GM10248 (cell line): ENCODE data around the gene UPK2.
A peak's percentile ranks its signal among the peaks of the same experiment; 100 is the strongest.
"Not testable (repeated sequence)": the region's sequence is repeated elsewhere in the genome, so short reads cannot be mapped to it uniquely, and the experiment has no call there.

ENCODE experiments used
- CTCF ChIA-PET: fragments of 300-600 bp; sonication (Branson Sonifier 250); formaldehyde crosslinking; extraction: SDS; loops from one replicate; lab custom pipeline; 2021; ENCODE audit warnings: antibody characterized with exemption; lab: Yijun Ruan, JAX
- POLR2A ChIA-PET: fragments of 350-650 bp; sonication (Branson Sonifier 250); formaldehyde crosslinking; extraction: SDS; loops from one replicate; lab custom pipeline; 2020; ENCODE audit warnings: antibody characterized with exemption; lab: Yijun Ruan, JAX
- DNase-seq: peaks from one replicate; pipeline ENCODE4 v3.0.0; 2012; ENCODE audit errors: extremely low spot score
- TF ChIP-seq, protein P1 (sequence below): IDR thresholded peaks from 2 replicates; pipeline ENCODE4 v1.5.1; 2012; ENCODE audit warnings: mild to moderate bottlenecking, low read depth; ENCODE audit errors: extremely low read depth, missing control alignments, control extremely low read depth

UPK2 gene

DNA sequence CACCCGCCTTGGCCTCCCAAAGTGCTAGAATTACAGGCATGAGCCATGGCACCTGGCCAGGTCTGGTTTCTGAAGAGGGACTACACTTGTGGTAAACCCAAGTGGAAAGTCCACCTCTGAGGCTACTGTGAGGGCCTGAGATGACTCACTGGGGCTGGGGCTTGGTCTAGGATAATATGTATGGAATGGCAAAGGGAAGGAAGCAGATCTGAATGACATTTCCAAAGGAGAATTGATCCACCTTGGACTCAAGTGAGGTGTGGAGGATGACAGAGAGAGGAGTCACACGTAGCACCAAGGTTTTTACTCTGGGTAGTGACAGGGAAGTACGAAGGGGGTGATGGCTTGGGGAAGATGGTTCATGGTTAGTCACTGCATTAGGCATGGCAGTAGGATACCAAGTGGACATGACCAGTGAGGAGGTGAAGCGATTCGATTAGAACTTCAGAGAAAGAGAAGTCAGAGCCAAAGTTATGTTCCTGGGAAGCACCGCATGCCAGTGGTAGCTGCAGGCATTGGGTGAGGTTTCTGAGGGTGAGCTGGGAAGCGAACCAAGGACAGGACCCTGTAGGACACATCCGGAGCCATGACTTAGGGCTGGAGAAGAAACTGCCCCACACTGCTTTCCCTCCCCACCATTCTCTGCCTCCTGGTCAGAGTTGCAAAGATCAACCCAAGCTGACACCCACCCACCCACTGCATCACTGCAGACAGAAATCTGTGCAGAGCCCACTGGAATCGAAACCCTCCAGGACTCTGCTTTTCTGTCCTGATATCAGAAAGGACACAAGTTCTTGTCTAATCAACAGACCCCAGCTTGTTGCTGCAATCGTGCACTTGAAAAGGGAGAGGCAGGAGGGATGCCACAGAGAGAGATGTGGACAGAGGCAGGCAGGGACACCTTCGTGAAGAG lies 17.4 kb upstream of the UPK2 start:
- TF ChIP-seq, protein P1, sequence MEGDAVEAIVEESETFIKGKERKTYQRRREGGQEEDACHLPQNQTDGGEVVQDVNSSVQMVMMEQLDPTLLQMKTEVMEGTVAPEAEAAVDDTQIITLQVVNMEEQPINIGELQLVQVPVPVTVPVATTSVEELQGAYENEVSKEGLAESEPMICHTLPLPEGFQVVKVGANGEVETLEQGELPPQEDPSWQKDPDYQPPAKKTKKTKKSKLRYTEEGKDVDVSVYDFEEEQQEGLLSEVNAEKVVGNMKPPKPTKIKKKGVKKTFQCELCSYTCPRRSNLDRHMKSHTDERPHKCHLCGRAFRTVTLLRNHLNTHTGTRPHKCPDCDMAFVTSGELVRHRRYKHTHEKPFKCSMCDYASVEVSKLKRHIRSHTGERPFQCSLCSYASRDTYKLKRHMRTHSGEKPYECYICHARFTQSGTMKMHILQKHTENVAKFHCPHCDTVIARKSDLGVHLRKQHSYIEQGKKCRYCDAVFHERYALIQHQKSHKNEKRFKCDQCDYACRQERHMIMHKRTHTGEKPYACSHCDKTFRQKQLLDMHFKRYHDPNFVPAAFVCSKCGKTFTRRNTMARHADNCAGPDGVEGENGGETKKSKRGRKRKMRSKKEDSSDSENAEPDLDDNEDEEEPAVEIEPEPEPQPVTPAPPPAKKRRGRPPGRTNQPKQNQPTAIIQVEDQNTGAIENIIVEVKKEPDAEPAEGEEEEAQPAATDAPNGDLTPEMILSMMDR, result no peak
- DNase-seq, result no peak
- CTCF ChIA-PET, result interaction anchor here (1.5 to 2.4 kb wide), 4 partner anchors 8 to 249 kb away, joined by 5 to 13 read pairs (median 7); no protein-coding TSS in a partner anchor
- POLR2A ChIA-PET, result no interaction called here

DNA sequence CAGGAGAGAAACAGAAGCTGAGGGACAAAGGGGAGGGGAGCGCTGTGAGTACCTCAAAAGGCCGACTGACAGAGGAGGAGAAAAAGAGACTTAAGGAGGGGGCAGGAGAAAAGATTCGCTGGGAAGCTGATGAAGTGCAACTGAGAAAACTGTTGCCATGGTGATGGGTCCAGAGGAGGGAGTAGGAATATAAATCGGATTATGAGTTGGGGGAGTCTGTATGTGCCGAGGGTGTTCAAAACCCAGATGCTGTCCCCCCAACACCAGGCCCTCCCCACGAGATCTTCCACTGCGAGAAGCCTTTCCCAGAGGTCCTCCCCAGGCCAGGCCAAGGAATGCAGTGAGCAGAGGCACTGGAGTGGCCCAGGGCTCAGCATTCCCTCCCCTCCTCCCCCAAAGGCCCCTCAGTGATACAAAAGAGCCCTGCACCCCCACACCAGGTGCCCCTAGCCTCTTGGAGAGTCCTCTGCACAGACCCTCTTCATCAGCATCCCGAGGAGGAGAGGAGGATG lies 16.6 kb upstream of the UPK2 start:
- ChIA-PET CTCF (interaction anchor here (1.0 to 2.4 kb wide), 5 partner anchors 9 to 249 kb away, joined by 3 to 13 read pairs (median 7); no protein-coding TSS in a partner anchor), POLR2A (interaction anchor here (0.6 kb wide), 1 partner anchor 81 kb away, joined by 3 read pairs; no protein-coding TSS in a partner anchor)
- TF ChIP-seq, protein P1, result no peak
- no peak for DNase-seq

DNA sequence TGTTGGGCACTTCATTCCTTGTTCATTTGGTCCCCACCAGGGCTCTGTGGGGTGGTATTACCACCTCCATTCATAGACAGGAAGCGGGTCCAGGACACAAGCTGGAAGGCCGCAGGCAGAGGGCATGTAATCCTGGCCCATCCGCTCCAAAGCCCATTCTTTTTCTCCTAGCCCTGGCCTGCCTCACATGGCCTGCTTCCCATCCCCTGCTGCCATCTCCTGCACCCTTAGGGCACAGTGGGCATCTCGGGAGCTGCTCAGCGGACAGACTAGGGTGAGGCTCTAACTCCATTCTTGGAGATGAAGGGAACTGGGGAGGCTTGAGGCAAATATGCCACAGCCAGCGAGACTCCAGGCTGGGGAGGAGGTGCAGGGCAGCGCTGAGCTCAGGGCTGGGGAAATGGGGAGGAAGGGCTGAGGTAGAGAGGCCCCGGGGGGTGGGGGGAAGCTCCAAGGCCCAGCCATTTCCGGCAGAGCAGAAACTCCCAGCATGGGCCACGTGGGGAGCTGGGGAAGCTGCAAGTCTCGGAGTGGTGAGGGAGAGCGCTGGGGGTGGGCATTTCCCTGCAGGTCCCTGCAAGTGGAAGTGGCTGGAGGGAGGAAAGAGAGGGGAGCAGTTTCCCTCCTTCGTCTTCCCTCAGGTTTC lies 16.0 kb upstream of the UPK2 start:
- DNase-seq, result peak; percentile 70
- ChIA-PET CTCF (interaction anchor here (1.0 to 2.4 kb wide), 5 partner anchors 9 to 250 kb away, joined by 3 to 13 read pairs (median 7); no protein-coding TSS in a partner anchor), POLR2A (interaction anchor here (0.6 kb wide), 1 partner anchor 81 kb away, joined by 3 read pairs; no protein-coding TSS in a partner anchor)
- TF ChIP-seq, protein P1, result no peak

DNA sequence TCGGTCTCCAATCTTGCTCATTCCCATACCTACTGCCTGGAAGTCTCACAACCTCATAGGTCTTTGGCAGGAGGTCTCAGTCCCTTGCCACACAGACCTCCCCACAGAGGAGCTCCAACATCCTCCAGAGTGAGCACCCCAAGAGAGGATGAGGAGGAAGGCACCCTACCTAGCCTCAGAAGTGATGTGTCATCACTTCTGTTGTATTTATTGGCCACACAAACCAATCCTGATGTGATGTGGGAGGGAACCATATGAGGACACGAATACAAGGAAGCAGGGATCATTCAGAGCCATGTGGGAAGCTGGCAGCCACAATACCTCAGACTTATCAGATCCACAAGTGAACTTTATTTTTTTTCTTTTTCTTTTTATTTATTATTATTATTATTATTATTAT lies 9.0 kb upstream of the UPK2 start:
- CTCF ChIA-PET, result interaction anchor here (1.7 to 2.2 kb wide), 3 partner anchors 10 to 257 kb away, joined by 4 to 9 read pairs (median 8); partner anchors contain the start of gene UPK2

DNA sequence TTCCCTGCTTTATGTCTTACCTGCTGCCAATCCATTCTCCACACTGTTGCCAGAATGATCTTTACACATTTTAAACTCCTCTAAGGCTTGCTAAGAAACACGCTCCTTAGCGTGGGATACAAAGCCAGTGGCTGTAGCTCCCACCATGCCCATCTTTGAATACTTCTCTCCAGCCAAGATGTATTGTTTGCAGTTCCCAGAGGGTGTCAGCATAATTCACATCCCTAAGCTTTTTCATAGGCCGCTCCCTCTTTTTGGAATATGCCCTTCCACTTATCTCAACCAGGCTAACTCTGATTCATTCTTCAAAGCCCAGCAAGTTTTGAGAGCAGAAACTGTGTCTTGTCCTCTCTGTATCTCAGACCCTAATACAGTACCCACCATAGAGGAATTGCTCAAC lies 8.1 kb upstream of the UPK2 start:
- TF ChIP-seq, protein P1, result no peak
- ChIA-PET POLR2A (no interaction called here), CTCF (interaction anchor here (1.1 to 2.2 kb wide), 4 partner anchors 9 to 258 kb away, joined by 3 to 9 read pairs (median 6); partner anchors contain the start of gene UPK2)
- no peak for DNase-seq

More for the DNA sequence above, 9.0 kb upstream of the UPK2 start:
- POLR2A ChIA-PET, result no interaction called here
- DNase-seq, result no peak
- TF ChIP-seq, protein P1, result no peak

DNA sequence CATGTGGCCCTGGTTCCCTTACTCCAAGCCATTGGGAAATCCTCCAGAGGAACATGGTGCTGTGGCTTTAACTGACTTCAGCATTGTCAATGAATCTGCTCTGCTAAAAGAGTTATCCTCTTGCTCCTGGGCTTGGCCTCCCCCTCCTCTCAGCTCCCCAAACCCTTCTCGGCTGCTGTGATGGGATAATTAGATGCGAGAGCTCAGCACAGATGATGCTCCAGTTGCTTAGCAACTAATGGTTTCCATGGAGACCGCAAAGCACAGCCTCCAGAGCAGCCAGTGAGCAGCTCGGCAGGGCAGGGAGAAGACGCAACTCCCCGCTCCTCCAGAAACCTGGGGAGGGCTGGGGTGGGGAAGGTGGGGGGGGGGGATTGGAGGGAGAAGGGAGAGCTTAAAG lies 2.8 kb upstream of the UPK2 start:
- ChIA-PET POLR2A (no interaction called here), CTCF (interaction anchor here (0.7 to 1.7 kb wide), 8 partner anchors 10 to 293 kb away, joined by 3 to 5 read pairs (median 3); no protein-coding TSS in a partner anchor)
- TF ChIP-seq, protein P1, result no peak
- no peak for DNase-seq

DNA sequence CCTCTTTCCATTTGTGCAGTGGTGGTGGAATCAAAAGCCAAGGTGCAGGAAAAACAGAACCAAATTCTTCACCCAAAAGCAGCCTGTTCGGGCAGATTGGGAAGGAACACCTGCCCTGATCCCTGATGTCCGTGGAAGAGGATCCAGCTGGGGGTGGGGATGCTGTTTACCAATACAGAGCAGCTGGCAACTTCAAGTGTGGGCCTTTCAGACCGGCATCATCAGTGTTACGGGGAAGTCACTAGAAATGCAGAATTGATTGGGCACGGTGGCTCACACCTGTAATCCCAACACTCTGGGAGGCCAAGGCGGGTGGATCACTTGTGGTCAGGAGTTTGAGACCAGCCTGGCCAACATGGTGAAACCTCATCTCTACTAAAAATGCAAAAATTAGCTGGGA lies 2.1 kb upstream of the UPK2 start:
- CTCF ChIA-PET, result interaction anchor here (1.2 to 4.4 kb wide), 3 partner anchors 41 to 264 kb away, joined by 3 to 37 read pairs (median 8); no protein-coding TSS in a partner anchor

More for the DNA sequence above, 2.1 kb upstream of the UPK2 start:
- DNase-seq, POLR2A ChIA-PET: not testable (repeated sequence)
